Fibroblast of the aortic adventitia (primary cell): ENCODE measurements around the gene ITIH5. TPM values are rescaled to one million over a fixed set of nuclear protein-coding genes. Genes with fewer than 3 reads are reported as not detected.

Experiments used
- DNase-seq: peaks from one replicate; pipeline ENCODE4 v3.0.0-alpha.2; 2010; ENCODE audit warnings: low read depth
- H3K4me3 ChIP-seq: 2 replicates; pipeline ENCODE4 v1.5.1; 2011; ENCODE audit warnings: low read depth, mild to moderate bottlenecking, control low read depth, low read length, moderate library complexity
- CTCF ChIP-seq: IDR thresholded peaks from 2 replicates; pipeline ENCODE4 v1.5.1; 2011; ENCODE audit warnings: mild to moderate bottlenecking, low read length, control low read depth, inconsistent platforms; ENCODE audit not compliant: insufficient read depth
- total RNA-seq: library from RNA; depleted of rRNA; stranded (reverse); fragments of >200 nt; gene quantifications from 2 replicates; pipeline ENCODE4 v1.2.3, GENCODE V29; 2012; ENCODE audit warnings: low replicate concordance

Gene ITIH5
- total RNA-seq, 1 donor = 0.09 TPM

GRCh38 chr10:7515439-7515838, 151.3 kb downstream of the ITIH5 start:
- H3K4me3 ChIP-seq = no peak overlapping the region
- TF ChIP-seq CTCF = no peak
- no peak for DNase-seq

- TF ChIP-seq CTCF = no peak
- no peak for DNase-seq
- H3K4me3 ChIP-seq = no peak overlapping the region
Measured at GRCh38 chr10:7513936-7514335, 152.8 kb downstream of the ITIH5 start.

- no peak overlapping the region for H3K4me3 ChIP-seq
- no peak for DNase-seq
- TF ChIP-seq CTCF = no peak
Measured at GRCh38 chr10:7513455-7513854, 153.3 kb downstream of the ITIH5 start.

GRCh38 chr10:7512487-7512886, 154.3 kb downstream of the ITIH5 start:
- no peak for DNase-seq
- no peak for TF ChIP-seq CTCF
- no peak overlapping the region for H3K4me3 ChIP-seq

- DNase-seq = no peak
- TF ChIP-seq CTCF = no peak
- H3K4me3 ChIP-seq = no peak overlapping the region
Measured at GRCh38 chr10:7511612-7512011, 155.2 kb downstream of the ITIH5 start.

Other genes starting within 250 kb of the ITIH5 start
- gene ITIH2, start 36.4 kb upstream of the ITIH5 start, total RNA-seq = 0.09 TPM in 1 of 2 replicates, not detected in the other
- 7.0 and 55.2 TPM in 2 replicates for gene KIN, start 121.0 kb upstream of the ITIH5 start, total RNA-seq
- 96.4 and 251 TPM in 2 replicates for gene ATP5F1C, start 121.2 kb upstream of the ITIH5 start, total RNA-seq
- 3.9 and 6.5 TPM in 2 replicates for gene TAF3, start 151.5 kb upstream of the ITIH5 start, total RNA-seq